HG03196 (cell line): Measurements from ENCODE around the gene RFC1.
"Not testable (repeated sequence)": the region's sequence is repeated elsewhere in the genome, so short reads cannot be mapped to it uniquely, and the experiment has no call there.

Experiments
- ATAC-seq: cut with Tn5 transposase; IDR thresholded peaks from one replicate; pipeline ENCODE4 v1.9.1; 2021; ENCODE audit not compliant: unreplicated experiment

RFC1 gene, protein sequence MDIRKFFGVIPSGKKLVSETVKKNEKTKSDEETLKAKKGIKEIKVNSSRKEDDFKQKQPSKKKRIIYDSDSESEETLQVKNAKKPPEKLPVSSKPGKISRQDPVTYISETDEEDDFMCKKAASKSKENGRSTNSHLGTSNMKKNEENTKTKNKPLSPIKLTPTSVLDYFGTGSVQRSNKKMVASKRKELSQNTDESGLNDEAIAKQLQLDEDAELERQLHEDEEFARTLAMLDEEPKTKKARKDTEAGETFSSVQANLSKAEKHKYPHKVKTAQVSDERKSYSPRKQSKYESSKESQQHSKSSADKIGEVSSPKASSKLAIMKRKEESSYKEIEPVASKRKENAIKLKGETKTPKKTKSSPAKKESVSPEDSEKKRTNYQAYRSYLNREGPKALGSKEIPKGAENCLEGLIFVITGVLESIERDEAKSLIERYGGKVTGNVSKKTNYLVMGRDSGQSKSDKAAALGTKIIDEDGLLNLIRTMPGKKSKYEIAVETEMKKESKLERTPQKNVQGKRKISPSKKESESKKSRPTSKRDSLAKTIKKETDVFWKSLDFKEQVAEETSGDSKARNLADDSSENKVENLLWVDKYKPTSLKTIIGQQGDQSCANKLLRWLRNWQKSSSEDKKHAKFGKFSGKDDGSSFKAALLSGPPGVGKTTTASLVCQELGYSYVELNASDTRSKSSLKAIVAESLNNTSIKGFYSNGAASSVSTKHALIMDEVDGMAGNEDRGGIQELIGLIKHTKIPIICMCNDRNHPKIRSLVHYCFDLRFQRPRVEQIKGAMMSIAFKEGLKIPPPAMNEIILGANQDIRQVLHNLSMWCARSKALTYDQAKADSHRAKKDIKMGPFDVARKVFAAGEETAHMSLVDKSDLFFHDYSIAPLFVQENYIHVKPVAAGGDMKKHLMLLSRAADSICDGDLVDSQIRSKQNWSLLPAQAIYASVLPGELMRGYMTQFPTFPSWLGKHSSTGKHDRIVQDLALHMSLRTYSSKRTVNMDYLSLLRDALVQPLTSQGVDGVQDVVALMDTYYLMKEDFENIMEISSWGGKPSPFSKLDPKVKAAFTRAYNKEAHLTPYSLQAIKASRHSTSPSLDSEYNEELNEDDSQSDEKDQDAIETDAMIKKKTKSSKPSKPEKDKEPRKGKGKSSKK

DNA sequence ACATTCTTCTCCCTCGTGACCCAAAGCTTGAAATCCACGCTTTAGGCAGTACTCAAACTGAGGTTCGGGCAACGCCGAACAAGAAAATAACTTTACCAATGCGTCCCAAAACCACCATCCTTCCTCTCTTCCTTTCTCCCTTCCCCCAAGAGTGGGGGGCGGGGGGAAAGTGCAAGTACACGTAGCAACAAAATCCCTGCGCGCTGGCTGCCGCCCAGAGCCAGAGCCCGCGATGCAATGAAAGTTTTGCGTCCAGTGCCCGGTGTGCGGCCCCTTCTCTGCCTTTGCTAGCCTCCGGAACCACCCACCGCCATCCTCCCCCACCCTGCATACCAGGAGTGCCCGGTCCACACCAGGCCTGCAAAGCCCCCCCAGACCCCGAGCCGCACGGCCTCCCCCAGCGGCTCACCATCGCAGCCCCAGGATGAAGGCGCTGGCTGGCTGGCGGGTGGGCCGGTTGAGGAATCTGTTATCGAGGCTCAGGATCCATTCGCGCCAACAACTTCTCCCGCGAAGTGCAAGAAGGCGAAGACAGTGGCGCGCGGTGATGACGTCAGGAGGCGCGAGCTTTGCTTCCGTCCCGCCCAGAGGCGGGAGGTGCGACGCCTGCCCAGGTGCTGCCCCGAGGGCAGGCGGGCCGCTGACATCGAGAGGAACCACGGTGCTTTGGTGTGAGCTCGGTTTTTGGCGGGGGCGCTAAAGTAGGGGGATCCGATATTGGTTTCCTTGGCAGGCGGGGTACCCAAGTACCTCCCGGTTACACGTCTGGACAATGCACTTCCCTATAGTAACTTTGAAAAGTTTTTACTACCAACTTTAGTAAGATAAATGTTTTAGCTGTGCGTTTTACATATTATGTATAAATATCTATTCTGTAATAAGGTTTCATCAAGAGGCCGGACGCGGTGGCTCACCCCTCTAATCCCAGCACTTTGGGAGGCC is at the start of gene RFC1:
RFC1 (minus strand) TSS at position 533 of the 942 bp plus-strand sequence; CDS start at position 412, 121 bp downstream.
- ATAC-seq = peak; percentile 67

DNA sequence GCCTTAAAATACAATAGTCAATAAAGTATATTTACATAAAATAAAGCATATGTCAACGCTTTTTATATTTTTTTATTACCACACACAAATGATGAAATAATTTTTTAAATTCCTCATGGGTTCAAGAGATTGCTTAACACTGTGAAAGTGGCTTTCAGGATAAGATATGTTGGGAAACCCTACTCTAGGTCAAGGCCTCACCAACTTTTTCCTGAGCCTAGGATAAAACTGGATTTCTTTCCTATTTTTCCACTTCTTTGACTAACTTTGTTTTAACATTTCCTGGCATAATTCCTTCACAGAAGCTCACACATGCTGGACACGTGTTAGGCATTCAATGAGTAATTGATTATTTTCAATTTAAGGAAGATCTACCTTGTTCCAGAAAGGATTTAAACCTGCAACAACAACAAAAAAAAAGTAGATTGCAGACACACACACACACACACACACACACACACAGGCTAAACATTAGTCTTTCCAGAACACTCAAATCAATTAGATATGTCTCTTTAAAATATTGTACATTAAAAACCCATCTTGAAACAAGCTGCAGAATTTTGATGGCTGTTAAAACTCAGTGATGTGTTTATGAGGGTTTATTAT is 49.6 kb upstream of the RFC1 start:
- no peak for ATAC-seq

DNA sequence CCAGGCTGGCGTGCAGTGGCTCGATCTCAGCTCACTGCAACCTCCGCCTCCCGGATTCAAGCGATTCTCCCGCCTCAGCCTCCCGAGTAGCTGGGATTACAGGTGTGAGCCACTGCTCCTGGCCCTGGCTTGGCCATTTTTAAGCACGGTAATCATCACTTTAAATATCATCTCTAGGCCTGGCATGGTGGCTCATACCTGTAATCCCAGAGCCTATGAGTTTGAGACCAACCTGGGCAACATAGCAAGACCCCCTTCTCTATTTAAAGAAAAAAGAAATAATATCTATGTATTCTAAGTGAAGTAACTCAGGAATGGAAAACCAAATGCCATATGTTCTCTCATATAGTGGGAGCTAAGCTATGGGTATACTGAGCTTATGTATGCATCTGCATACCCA is 45.4 kb upstream of the RFC1 start:
- not testable (repeated sequence) for ATAC-seq

DNA sequence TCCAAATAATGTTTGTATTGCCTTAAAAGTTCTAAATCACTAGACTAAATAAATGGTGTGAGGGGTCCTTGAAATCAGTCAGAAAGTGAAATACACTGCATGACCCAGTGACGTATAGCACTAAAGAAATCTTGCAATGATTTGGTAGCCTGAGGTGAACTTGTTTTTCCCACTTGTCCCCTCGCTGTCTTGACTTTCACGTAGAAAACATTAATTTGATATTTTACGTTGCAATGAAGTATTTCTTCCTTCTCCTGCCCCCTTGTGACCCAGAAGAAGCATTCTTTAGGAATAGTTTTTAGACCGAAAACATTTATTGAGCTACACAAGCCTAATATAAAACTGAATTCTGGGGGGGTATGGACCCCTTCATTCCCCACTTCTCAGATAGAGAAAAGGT is 44.3 kb upstream of the RFC1 start:
- ATAC-seq = no peak

DNA sequence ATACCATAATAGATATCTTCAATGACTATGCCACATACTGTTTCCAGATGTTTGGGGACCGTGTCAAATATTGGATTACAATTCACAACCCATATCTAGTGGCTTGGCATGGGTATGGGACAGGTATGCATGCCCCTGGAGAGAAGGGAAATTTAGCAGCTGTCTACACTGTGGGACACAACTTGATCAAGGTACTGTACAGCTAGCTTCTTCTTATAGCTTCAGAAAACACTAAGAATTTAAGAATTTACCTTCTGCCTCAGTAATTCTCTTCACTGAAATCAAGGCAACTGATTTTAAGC is 41.4 kb upstream of the RFC1 start:
- no peak for ATAC-seq

DNA sequence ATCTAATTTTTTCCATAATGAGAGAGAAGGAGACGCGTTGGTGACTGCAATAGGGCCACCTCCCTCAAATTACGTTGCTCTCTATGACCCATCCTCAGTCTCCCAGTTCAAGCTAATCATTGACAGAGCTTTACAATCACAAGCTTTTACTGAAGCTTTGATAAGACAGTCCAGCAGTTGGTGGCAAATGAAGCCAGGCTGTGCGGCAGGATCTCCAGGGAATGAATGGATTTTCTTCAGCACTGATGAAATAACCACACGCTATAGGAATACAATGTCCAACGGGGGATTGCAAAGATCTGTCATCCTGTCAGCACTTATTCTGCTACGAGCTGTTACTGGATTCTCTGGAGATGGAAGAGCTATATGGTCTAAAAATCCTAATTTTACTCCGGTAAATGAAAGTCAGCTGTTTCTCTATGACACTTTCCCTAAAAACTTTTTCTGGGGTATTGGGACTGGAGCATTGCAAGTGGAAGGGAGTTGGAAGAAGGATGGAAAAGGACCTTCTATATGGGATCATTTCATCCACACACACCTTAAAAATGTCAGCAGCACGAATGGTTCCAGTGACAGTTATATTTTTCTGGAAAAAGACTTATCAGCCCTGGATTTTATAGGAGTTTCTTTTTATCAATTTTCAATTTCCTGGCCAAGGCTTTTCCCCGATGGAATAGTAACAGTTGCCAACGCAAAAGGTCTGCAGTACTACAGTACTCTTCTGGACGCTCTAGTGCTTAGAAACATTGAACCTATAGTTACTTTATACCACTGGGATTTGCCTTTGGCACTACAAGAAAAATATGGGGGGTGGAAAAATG is 40.8 kb upstream of the RFC1 start, which contains the start of gene KLB:
KLB (plus strand) TSS at position 168 of the 821 bp plus-strand sequence; CDS start at position 188, 20 bp downstream.
- ATAC-seq = no peak

DNA sequence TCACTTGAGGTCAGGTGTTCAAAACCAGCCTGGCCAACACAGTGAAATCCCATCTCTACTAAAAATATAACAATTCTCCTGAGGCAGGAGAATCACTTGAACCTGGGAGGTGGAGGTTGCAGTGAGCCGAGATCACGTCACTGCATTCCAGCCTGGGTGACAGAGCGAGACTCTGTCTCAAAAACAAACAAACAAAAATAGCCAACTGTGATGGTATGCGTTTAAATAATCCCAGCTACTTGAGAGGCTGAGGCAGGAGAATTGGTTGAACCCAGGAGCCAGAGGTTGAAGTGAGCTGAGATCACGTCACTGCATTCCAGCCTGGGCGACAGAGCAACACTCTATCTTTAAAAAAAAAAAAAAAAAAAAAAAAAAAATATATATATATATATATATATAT is 35.5 kb upstream of the RFC1 start:
- ATAC-seq = not testable (repeated sequence)

DNA sequence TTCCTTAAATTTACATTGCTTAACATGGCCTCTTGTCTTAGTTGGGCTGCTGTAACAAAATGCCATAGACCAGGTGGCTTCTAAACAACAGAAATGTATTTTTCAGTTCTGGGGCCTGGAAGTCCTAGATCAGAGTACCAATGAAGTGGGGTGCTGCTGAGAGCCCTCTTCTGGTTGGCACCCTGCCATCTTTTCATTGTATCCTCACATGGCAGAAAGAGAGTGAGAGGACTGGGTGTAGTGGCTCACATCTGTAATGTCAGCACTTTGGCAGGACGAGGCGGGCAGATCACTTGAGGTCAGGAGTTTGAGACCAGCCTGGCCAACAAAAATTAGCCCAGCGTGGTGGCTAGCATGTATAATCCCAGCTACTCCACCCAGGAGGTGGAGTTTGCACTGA is 28.5 kb upstream of the RFC1 start:
- ATAC-seq = no peak

DNA sequence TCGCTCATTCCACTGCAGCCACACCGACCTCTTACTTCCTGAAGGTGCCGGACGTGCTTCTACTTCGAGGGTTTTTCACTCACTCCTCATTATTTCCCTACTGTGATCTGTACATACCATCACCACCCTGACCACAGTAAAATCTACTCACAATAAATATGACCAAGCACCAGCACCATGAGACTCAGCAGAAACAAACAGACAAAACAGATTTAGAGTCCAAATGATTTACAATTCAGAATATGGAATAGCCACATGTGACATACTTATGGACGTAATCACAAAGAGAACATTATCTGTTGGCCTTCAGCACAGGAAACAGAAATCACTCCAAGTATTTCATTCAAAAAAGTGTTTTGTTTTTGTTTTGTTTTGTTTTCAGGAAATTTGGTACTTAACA is 24.4 kb upstream of the RFC1 start:
- ATAC-seq = no peak

DNA sequence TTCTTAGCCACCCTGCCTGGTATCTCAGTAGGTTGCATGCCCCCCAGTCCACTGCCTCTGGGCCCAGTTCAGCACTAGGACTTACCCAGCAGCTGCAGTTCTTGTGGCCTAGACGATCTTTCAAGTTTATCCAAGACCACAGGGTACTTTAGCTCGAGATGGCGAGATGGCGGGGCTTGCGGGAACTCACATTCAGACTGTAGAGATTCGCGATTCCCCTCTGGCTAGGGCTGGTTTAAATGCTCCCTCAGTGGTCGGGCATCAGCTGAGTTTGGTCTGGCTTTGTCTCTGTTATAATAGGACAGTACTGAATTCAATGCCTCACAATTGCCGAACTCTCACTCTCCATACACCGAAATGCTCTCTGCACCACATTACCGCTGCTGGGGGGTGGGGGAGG is 18.4 kb upstream of the RFC1 start:
- ATAC-seq = no peak

DNA sequence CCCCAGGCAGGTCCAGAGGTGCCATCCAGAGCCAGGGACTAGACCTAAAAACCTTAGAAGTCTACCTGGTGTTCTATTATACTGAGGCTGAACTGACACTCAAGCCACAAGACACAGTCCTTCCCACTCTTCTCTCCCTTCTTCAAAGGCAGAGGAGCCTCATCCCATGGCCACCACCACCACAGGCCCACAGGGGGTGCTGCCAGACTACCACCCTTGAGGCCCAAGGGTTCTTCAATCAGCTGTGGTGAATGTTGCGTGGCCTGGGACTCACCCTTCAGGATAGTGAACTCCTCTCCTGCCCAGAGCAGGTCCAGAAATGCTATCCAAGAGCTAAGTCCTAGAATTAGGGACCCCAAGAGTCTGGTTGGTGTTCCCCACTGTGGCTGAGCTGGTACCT is 17.5 kb upstream of the RFC1 start:
- no peak for ATAC-seq

DNA sequence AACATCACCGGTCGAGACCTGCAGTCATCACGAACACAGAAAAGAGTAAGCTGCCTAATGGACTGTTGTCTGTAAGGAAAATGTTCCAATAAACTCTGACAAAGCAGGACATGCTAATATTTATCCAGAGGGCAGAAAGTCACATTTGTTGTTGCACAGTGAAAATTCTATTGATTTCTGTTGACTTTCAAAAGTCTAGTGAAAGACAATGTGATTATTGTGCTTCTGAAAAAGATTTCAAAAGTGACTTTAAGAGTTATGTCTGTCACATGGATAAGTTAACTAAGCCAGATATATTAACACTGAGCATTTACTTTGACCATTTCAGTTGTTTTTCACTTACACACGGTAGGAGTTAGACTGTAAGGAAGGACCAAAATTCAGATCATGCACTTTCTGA is 9.3 kb upstream of the RFC1 start:
- no peak for ATAC-seq

DNA sequence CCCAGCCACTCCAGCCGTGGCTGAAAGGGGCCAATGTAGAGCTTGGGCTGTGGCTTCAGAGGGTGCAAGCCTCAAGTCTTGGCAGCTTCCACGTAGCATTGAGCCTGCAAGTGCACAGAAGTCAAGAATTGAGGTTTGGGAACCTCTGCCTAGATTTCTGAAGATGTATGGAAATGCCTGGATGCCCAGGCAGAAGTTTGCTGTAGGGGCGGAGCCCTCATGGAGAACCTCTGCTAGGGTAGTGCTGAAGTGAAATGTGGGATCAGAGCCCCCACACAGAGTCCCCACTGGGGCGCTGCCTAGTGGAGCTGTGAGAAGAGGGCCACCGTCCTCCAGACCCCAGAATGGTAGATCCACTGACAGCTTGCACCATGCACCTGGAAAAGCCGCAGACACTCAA is 5.0 kb upstream of the RFC1 start:
- not testable (repeated sequence) for ATAC-seq

DNA sequence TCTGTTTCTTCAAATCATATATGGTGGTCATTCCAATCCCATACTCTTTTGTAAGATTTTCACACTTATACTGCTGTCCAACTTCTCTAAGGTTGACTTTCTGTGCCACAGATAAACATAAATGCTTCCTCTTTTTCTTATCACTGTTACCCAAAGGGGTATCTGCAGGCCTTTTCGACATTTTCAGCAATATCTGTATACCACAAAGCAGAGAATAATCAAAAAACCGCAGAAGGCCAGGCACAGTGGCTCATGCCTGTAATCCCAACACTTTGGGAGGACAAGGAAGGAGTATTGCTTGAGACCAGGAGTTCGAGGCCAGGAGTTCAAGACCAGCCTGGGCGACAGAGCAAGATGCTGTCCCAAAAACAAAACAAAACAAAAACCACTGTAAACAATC is 3.1 kb upstream of the RFC1 start:
- ATAC-seq = no peak

DNA sequence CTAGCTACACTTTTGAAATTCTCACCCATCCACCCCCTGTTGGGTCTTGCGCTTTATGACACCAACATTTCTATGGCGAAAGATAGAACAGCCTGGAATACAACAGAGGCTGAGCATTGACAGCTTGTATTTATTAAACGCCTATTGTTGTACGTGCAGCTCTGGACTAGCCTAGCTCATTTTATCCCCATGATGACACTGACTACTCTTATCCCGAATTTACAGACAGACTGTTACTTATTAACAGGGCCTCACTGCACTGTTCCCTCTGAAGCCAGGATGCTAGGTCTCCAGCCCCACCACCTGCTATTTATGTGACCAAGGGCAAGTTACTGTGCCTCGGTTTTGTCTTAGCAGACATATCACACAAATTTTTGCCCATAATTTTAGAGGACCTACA is 1.0 kb upstream of the RFC1 start:
- ATAC-seq = no peak

DNA sequence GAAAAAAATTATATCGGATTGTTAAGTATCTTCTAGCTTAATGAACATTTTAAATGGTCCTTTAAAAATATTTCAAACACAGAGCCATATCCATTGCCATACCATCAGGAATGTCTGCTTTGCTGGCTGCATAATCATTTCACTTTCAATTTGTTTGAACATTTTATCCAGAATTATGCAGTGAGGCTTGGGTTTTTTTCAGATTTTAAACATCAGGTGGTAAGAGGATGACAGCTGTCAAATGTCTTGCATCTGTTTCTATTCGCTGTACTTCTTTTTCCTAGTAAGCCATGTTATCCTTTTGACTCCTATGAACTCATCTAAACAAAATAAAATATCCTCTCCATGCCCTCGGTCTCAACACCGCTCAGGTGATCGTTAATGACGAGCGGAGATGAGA is 802 bp downstream of the RFC1 start:
- ATAC-seq = no peak

DNA sequence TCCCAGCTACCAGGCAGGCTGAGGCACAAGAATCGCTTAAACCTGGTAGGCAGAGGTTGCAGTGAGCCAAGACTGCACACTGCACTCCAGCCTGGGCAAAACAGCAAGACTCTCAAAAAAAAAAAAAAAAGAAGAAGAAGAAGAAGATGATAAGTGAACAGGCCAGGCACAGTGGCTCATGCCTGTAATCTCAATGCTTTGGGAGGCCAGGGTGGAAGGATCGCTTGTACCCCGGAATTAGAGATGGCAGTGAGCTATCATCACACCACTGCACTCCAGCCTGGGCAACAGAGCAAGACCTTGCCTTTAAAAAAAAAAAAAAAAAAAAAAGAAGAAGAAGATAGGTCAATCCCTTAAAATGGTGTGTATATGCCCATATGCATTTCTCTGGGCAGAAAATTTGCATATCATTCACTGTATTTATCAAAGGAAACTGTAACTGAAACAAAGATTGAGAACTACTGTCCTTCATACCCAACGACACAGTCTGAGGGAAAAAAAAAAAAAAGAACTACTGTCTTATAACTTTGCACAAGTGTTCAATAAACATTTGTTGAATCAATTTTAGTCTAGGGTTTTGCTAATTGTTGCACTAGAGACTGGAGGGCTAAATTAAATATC is 2.3 kb downstream of the RFC1 start:
- ATAC-seq = no peak

DNA sequence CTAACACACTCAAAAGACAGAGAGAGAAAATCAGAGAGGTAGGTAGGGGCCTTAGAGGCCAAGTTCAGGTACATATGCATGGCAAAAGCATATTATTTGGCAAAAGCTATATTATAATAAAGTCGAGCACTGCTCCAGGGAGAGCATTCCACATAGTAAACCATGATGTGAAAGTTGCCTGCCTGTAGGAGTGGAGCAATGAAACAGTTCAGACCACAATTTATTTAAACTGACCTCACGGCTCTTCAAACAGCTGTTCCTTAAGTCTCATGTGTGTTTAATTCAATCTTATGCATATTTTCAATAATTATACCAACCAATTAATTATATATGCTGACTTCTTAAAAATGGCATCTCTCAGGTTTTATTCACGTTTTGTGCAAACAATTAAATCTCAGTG is 3.3 kb downstream of the RFC1 start:
- ATAC-seq = no peak

DNA sequence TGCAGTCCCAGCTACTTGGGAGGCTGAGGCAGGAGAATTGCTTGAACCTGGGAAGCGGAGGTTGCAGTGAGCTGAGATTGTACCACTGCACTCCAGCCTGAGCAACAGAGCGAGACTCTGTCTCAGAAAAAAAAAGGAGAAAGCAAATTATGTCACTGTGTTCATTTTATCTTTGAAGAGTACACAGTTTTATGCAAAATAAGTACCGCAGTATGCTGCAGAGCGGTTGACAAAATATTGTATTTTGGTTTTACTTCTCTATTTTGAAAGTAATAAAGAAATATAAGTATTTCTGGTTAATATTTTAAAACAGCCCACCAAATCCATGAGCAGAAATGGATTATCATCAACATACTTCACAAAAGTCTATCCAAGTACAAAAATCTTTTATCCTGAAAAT is 5.6 kb downstream of the RFC1 start:
- ATAC-seq = not testable (repeated sequence)
